GM12878 (cell line): ENCODE results near the gene OR2AT4. TPM values are rescaled to one million over a fixed set of nuclear protein-coding genes. Genes with fewer than 3 reads are reported as not detected.

Experiments used
- ATAC-seq: fragments of 200-7000 bp; cut with Tn5 transposase; 3 replicates; pipeline ENCODE4 v1.9.1; 2020; ENCODE audit warnings: mild to moderate bottlenecking, moderate library complexity
- BruUV-seq: library from RNA; stranded (reverse); fragments of 400-500 nt; replicated peaks from 2 replicates; lab custom pipeline; 2021; lab: Mats Ljungman, UMichigan
- CTCF ChIA-PET: fragments of 300-600 bp; sonication (Branson Sonifier 250); formaldehyde crosslinking; extraction: SDS; loops from one replicate; lab custom pipeline; 2021; ENCODE audit warnings: inconsistent platforms; lab: Yijun Ruan, JAX
- POLR2A ChIA-PET: fragments of 350-600 bp; formaldehyde crosslinking; extraction: SDS; loops from one replicate; lab custom pipeline; 2021; ENCODE audit warnings: inconsistent platforms; lab: Charles Lee
- RAD21 ChIA-PET: fragments of 300-600 bp; sonication (Branson Sonifier 250); formaldehyde crosslinking; loops from one replicate; lab custom pipeline; 2023; ENCODE audit warnings: antibody characterized with exemption; ENCODE audit not compliant: unreplicated experiment; lab: Charles Lee
- SMC1A ChIA-PET: fragments of 300-600 bp; sonication (Branson Sonifier 250); formaldehyde crosslinking; loops from one replicate; lab custom pipeline; 2023; ENCODE audit not compliant: unreplicated experiment, uncharacterized antibody; lab: Charles Lee
- DNase-seq: peaks from one replicate; pipeline ENCODE4 v3.0.0-alpha.2; 2011; ENCODE audit warnings: low read depth, low spot score
- FAIRE-seq: peaks from 3 replicates; lab custom pipeline; 2011; peaks lifted over from hg19 to GRCh38; lab: Jason Lieb, UNC
- H2AFZ ChIP-seq: 2 replicates; pipeline ENCODE4 v1.6.0; 2011; ENCODE audit warnings: low read depth, low read length, control low read depth; ENCODE audit not compliant: control insufficient read depth
- H3K27ac ChIP-seq: 2 replicates; pipeline ENCODE4 v1.5.1; 2011; ENCODE audit warnings: control low read depth; ENCODE audit not compliant: control insufficient read depth, insufficient read depth
- H3K27me3 ChIP-seq, 2 experiments: replicated peaks in 1 of 2; 2 replicates each; pipeline versions ENCODE4 v1.6.0 to v1.6.1; 2011; ENCODE audit warnings: low read length in 1 of 2; ENCODE audit not compliant: control insufficient read depth in 2 of 2, insufficient read depth in 2 of 2
- H3K36me3 ChIP-seq, 2 experiments: 2 replicates each; pipeline ENCODE4 v1.5.1; 2011; ENCODE audit warnings: low read length in 1 of 2; ENCODE audit not compliant: control insufficient read depth in 2 of 2, insufficient read depth in 2 of 2
- H3K4me1 ChIP-seq: 2 replicates; pipeline ENCODE4 v1.6.1; 2011; ENCODE audit warnings: mild to moderate bottlenecking, low read length, moderate library complexity, mixed read lengths; ENCODE audit not compliant: control insufficient read depth, insufficient read depth
- H3K4me2 ChIP-seq: 2 replicates; pipeline ENCODE4 v1.6.0; 2011; ENCODE audit warnings: control low read depth; ENCODE audit not compliant: control insufficient read depth, insufficient read depth
- H3K4me3 ChIP-seq: fragments of 200-600 bp; sonication (generic); 2 replicates; pipeline ENCODE4 v1.5.1; 2016
- H3K79me2 ChIP-seq: 2 replicates; pipeline ENCODE4 v1.6.0; 2011; ENCODE audit warnings: low read length; ENCODE audit not compliant: control insufficient read depth, insufficient read depth
- H3K9ac ChIP-seq: 2 replicates; pipeline ENCODE4 v1.8.0; 2011; ENCODE audit warnings: low read length, control low read depth, mixed read lengths; ENCODE audit not compliant: control insufficient read depth, insufficient read depth
- H3K9me3 ChIP-seq: replicated peaks from 3 replicates; pipeline ENCODE4 v1.5.1; 2011; ENCODE audit warnings: mild to moderate bottlenecking, low read length; ENCODE audit not compliant: control insufficient read depth, insufficient read depth
- H4K20me1 ChIP-seq: 2 replicates; pipeline ENCODE4 v1.6.0; 2011; ENCODE audit not compliant: control insufficient read depth, insufficient read depth
- CHD2 ChIP-seq: IDR thresholded peaks from 2 replicates; pipeline ENCODE4 v1.6.1; 2011; ENCODE audit warnings: low read depth, low read length, improper control_type of control experiment, borderline replicate concordance
- ESRRA ChIP-seq: IDR thresholded peaks from 2 replicates; pipeline ENCODE4 v1.6.1; 2012; ENCODE audit warnings: mild to moderate bottlenecking, low read length, improper control_type of control experiment
- KAT2A ChIP-seq: conservative IDR thresholded peaks from 2 replicates; pipeline ENCODE4 v1.6.1; 2011; ENCODE audit warnings: low read depth, low read length; ENCODE audit not compliant: control insufficient read depth
- NFYB ChIP-seq: IDR thresholded peaks from 2 replicates; pipeline ENCODE4 v1.6.1; 2011; ENCODE audit warnings: low read depth, mild to moderate bottlenecking, low read length, improper control_type of control experiment, moderate library complexity; ENCODE audit not compliant: insufficient read depth
- PAX5 ChIP-seq: IDR thresholded peaks from 2 replicates; pipeline ENCODE4 v1.6.1; 2011; ENCODE audit warnings: low read depth, low read length, borderline replicate concordance
- RB1 ChIP-seq: fragments of 450-650 bp; formaldehyde crosslinking; IDR thresholded peaks from 2 replicates; pipeline ENCODE4 v1.6.1; 2017; ENCODE audit warnings: mild to moderate bottlenecking, borderline replicate concordance
- RELA ChIP-seq: fragments of 450-650 bp; IDR thresholded peaks from 2 replicates; pipeline ENCODE4 v1.8.0; 2014; ENCODE audit warnings: borderline replicate concordance; ENCODE audit not compliant: partially characterized antibody
- TCF3 ChIP-seq: IDR thresholded peaks from 2 replicates; pipeline ENCODE4 v1.6.1; 2012; ENCODE audit warnings: low read depth, mild to moderate bottlenecking, low read length, borderline replicate concordance; ENCODE audit not compliant: insufficient read depth
- YY1 ChIP-seq: IDR thresholded peaks from 2 replicates; pipeline ENCODE4 v1.6.1; 2011; ENCODE audit warnings: low read depth, mild to moderate bottlenecking, low read length
- ZZZ3 ChIP-seq: IDR thresholded peaks from 2 replicates; pipeline ENCODE4 v1.6.1; 2011; ENCODE audit warnings: low read depth; ENCODE audit not compliant: control insufficient read depth, insufficient read length
- WGBS: methylation state at CpG from one replicate; pipeline ENCODE4 v1.1.6; 2016; ENCODE audit warnings: low lambda C conversion rate; ENCODE audit not compliant: insufficient replicate concordance, insufficient coverage; ENCODE audit errors: missing lambda C conversion rate; 5-methylcytosine and 5-hydroxymethylcytosine counted together
- in situ Hi-C: fragments of 300-500 bp; cut with MboI; formaldehyde crosslinking; loops from 9 replicates; pipeline ENCODE4 v1.14.3; 2018; ENCODE audit warnings: mixed read lengths
- intact Hi-C: fragments of 100-400 bp; cut with micrococcal nuclease; formaldehyde crosslinking; loops from one replicate; pipeline ENCODE4 v1.14.2; 2022; ENCODE audit not compliant: unreplicated experiment
- polyA plus RNA-seq, 11 experiments: library from polyadenylated mRNA; depleted of rRNA in 4 of 11; unstranded in 6 of 11; stranded (reverse) in 5 of 11; fragments of >200 nt; fragmentation: Nextera tagmentation in 4 of 11; fragmentation: Illumina TruSeq in 1 of 11; extraction: Ambion mirVana in 4 of 11; extraction: Trizol in 1 of 11; gene quantifications; 1 replicate in 1 of 11; 2 replicates in 10 of 11; pipeline versions ENCODE4 v1.2.1 to v1.2.3, GENCODE V29; 2011 to 2016; ENCODE audit warnings: inconsistent platforms in 2 of 11, missing spikeins in 2 of 11, low read depth in 1 of 11
- total RNA-seq, 4 experiments: library from RNA; depleted of rRNA in 3 of 4; stranded (reverse); fragments of >200 nt in 3 of 4; fragmentation: Illumina TruSeq in 1 of 4; extraction: Trizol in 1 of 4; gene quantifications; 2 replicates each; pipeline versions ENCODE4 v1.2.1 to v1.2.3, GENCODE V29; 2013 to 2021
- TF ChIP-seq, protein P1 (sequence below): IDR thresholded peaks from 2 replicates; pipeline ENCODE4 v1.6.1; 2011; ENCODE audit warnings: borderline replicate concordance, low read depth, mild to moderate bottlenecking, moderate library complexity, mixed read lengths, low read length; ENCODE audit not compliant: insufficient read depth; ENCODE audit errors: extremely low read length
- TF ChIP-seq, protein P2 (sequence below): fragments of 450-650 bp; IDR thresholded peaks from 2 replicates; pipeline ENCODE4 v1.6.1; 2017; ENCODE audit warnings: mild to moderate bottlenecking, moderate library complexity
- TF ChIP-seq, protein P3 (sequence below): fragments of 450-650 bp; IDR thresholded peaks from 2 replicates; pipeline ENCODE4 v1.6.1; 2018; ENCODE audit warnings: mild to moderate bottlenecking, low read depth, moderate library complexity; ENCODE audit not compliant: partially characterized antibody

Gene OR2AT4
- total and polyA plus RNA-seq, 10 of the 15 experiments (the other 5 are each of a cell fraction or from before 2014, with no cell fraction given), result 0.01 TPM; not detected in 9

DNA sequence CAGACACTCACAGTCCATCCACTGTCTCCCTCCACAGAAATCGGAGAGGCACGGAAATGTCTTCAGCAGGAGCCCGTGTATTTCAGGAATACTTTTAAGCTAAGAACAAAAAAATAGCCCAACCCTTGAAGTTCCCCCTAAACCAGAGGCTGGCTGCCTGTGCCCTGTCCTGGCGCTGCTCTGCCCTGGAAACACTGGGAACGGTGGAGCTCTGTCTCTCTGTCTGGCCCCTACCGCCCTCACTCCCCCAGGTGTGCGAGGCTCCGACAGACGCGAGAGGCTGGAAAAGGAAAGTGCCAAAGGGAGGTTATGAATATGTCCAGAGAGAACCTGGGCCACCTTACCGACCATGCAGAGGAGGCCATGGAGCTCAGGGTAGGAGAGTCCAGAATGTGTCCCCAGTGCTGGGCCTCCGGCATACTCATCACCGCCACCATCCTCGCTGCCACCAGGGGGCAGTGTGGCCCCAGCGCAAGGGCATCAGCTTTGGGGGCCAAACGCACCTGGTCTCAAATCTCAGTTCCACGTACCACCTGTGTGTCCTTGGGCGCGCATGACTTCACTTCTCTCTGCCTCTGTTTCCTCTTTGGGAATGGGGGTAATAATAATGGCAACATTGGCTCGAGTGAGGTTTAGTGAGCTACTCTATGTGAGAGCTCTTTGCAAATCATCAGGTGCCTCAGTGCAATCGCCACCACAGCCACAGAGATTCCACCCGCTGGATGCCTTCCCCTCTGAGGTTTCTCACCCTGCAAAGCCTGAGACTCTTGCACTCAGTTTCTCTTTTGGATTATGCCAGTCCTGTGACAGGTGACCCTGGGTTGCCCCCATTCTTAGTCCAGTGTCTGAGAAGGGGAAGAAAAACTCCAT, 43.8 kb upstream of the OR2AT4 start:
- 30% methylated on average over 22 of the region's 22 CpGs for WGBS
- TF ChIP-seq NFYB (no peak), RB1 (no peak), ZZZ3 (no peak), TCF3 (0 out of 2 replicates have a peak, but pooled peaks have one; percentile 60), YY1 (peak; percentile 68; the same call in 1 of the 2 replicates), CHD2 (0 out of 2 replicates have a peak, but pooled peaks have one; percentile 26), KAT2A (no peak), PAX5 (peak; percentile 55; the same call in 1 of the 2 replicates), RELA (no peak), ESRRA (no peak)
- TF ChIP-seq, protein P1, sequence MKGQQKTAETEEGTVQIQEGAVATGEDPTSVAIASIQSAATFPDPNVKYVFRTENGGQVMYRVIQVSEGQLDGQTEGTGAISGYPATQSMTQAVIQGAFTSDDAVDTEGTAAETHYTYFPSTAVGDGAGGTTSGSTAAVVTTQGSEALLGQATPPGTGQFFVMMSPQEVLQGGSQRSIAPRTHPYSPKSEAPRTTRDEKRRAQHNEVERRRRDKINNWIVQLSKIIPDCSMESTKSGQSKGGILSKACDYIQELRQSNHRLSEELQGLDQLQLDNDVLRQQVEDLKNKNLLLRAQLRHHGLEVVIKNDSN, result no peak
- TF ChIP-seq, protein P2, sequence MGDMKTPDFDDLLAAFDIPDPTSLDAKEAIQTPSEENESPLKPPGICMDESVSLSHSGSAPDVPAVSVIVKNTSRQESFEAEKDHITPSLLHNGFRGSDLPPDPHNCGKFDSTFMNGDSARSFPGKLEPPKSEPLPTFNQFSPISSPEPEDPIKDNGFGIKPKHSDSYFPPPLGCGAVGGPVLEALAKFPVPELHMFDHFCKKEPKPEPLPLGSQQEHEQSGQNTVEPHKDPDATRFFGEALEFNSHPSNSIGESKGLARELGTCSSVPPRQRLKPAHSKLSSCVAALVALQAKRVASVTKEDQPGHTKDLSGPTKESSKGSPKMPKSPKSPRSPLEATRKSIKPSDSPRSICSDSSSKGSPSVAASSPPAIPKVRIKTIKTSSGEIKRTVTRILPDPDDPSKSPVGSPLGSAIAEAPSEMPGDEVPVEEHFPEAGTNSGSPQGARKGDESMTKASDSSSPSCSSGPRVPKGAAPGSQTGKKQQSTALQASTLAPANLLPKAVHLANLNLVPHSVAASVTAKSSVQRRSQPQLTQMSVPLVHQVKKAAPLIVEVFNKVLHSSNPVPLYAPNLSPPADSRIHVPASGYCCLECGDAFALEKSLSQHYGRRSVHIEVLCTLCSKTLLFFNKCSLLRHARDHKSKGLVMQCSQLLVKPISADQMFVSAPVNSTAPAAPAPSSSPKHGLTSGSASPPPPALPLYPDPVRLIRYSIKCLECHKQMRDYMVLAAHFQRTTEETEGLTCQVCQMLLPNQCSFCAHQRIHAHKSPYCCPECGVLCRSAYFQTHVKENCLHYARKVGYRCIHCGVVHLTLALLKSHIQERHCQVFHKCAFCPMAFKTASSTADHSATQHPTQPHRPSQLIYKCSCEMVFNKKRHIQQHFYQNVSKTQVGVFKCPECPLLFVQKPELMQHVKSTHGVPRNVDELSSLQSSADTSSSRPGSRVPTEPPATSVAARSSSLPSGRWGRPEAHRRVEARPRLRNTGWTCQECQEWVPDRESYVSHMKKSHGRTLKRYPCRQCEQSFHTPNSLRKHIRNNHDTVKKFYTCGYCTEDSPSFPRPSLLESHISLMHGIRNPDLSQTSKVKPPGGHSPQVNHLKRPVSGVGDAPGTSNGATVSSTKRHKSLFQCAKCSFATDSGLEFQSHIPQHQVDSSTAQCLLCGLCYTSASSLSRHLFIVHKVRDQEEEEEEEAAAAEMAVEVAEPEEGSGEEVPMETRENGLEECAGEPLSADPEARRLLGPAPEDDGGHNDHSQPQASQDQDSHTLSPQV, result no peak
- TF ChIP-seq, protein P3, sequence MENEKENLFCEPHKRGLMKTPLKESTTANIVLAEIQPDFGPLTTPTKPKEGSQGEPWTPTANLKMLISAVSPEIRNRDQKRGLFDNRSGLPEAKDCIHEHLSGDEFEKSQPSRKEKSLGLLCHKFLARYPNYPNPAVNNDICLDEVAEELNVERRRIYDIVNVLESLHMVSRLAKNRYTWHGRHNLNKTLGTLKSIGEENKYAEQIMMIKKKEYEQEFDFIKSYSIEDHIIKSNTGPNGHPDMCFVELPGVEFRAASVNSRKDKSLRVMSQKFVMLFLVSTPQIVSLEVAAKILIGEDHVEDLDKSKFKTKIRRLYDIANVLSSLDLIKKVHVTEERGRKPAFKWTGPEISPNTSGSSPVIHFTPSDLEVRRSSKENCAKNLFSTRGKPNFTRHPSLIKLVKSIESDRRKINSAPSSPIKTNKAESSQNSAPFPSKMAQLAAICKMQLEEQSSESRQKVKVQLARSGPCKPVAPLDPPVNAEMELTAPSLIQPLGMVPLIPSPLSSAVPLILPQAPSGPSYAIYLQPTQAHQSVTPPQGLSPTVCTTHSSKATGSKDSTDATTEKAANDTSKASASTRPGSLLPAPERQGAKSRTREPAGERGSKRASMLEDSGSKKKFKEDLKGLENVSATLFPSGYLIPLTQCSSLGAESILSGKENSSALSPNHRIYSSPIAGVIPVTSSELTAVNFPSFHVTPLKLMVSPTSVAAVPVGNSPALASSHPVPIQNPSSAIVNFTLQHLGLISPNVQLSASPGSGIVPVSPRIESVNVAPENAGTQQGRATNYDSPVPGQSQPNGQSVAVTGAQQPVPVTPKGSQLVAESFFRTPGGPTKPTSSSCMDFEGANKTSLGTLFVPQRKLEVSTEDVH, result no peak

More for the DNA sequence above, 43.8 kb upstream of the OR2AT4 start:
- H3K9me3 ChIP-seq, result no peaks in the 10 kb centered on the region
- H4K20me1 ChIP-seq, result no peaks in the 10 kb centered on the region
- BruUV-seq, result no TSS peak
- CTCF ChIA-PET, result interaction anchor here (0.6 to 11.5 kb wide), 74 partner anchors 8 to 494 kb away, joined by 3 to 232 read pairs (median 4); partner anchors contain the start of genes OR2AT4 and SLCO2B1
- H3K4me1 ChIP-seq, result peaks cover 24% of the 10 kb centered on the region
- FAIRE-seq, result no peak
- POLR2A ChIA-PET, result interaction anchor here (0.6 to 0.8 kb wide), 2 partner anchors 64 to 95 kb away, joined by 4 to 5 read pairs; no protein-coding TSS in a partner anchor
- intact Hi-C loops (loop anchor here (1.0 to 2.0 kb wide), 3 partner anchors 65 to 212 kb away; no protein-coding TSS in a partner anchor), in situ Hi-C loops (no loop called here)
- peak; percentile 86 for ATAC-seq
- SMC1A ChIA-PET, result interaction anchor here (0.8 to 12.0 kb wide), 27 partner anchors 8 to 214 kb away, joined by 3 to 111 read pairs (median 4); partner anchors contain the start of gene SLCO2B1
- peak; percentile 12 for DNase-seq
- no peaks in the 10 kb centered on the region for H3K79me2 ChIP-seq
- H3K36me3 ChIP-seq, result no peaks in the 10 kb centered on the region
- H3K9ac ChIP-seq, result no peak overlapping the region
- H3K27ac ChIP-seq, result no peak overlapping the region
- RAD21 ChIA-PET, result interaction anchor here (0.8 to 10.0 kb wide), 16 partner anchors 9 to 212 kb away, joined by 3 to 132 read pairs (median 4); partner anchors contain the start of gene TPBGL
- H3K4me3 ChIP-seq, result no peak overlapping the region
- peak overlapping the region; percentile 13 for H3K4me2 ChIP-seq
- H2AFZ ChIP-seq, result no peak overlapping the region
- H3K27me3 ChIP-seq, result no peaks in the 10 kb centered on the region
